Suppressor macrophage treated with lipopolysaccharide for 4 hours (primary cell): ENCODE data around the gene JKAMP.
A peak's percentile ranks its signal among the peaks of the same experiment; 100 is the strongest.
"Not testable (repeated sequence)": the region's sequence is repeated elsewhere in the genome, so short reads cannot be mapped to it uniquely, and the experiment has no call there.

Experiments used
- DNase-seq: peaks from one replicate; pipeline ENCODE4 v3.0.0-alpha.2; 2020

The JKAMP gene

GRCh38 chr14:59483819-59484638, at the start of gene JKAMP, which contains the start of gene L3HYPDH:
JKAMP (plus strand) TSS chr14:59484517; CDS start chr14:59484590, 73 bp downstream.
L3HYPDH (minus strand) TSS chr14:59484408; CDS start chr14:59484316, 92 bp downstream.
- DNase-seq: peak; percentile 98

- DNase-seq: no peak
These were observed 49.2 kb upstream of the JKAMP start for GRCh38 chr14:59435101-59435500.

- DNase-seq: peak; percentile 43
These were observed 48.3 kb upstream of the JKAMP start for GRCh38 chr14:59435987-59436386.

GRCh38 chr14:59438195-59438647, 46.1 kb upstream of the JKAMP start:
- peak; percentile 21 for DNase-seq

- DNase-seq: peak; percentile 16
These were observed 44.9 kb upstream of the JKAMP start for GRCh38 chr14:59439256-59439965.

- DNase-seq: not testable (repeated sequence)
These were observed 35.6 kb upstream of the JKAMP start for GRCh38 chr14:59448673-59449072.

GRCh38 chr14:59450716-59451115, 33.6 kb upstream of the JKAMP start:
- DNase-seq: no peak

GRCh38 chr14:59451849-59452248, 32.5 kb upstream of the JKAMP start:
- no peak for DNase-seq

GRCh38 chr14:59454139-59454538, 30.2 kb upstream of the JKAMP start:
- DNase-seq: peak; percentile 34

GRCh38 chr14:59455411-59455810, 28.9 kb upstream of the JKAMP start:
- no peak for DNase-seq

- no peak for DNase-seq
These were observed 25.8 kb upstream of the JKAMP start for GRCh38 chr14:59458486-59458885.

- no peak for DNase-seq
These were observed 23.9 kb upstream of the JKAMP start for GRCh38 chr14:59460378-59460777.

- no peak for DNase-seq
These were observed 22.4 kb upstream of the JKAMP start for GRCh38 chr14:59461891-59462290.

GRCh38 chr14:59463787-59464485, 20.4 kb upstream of the JKAMP start:
- DNase-seq: no peak

- peak; percentile 30 for DNase-seq
These were observed 19.6 kb upstream of the JKAMP start for GRCh38 chr14:59464486-59465315.

- no peak for DNase-seq
These were observed 18.8 kb upstream of the JKAMP start, which contains the start of gene GPR135 for GRCh38 chr14:59465316-59466135. GPR135 (minus strand) TSS chr14:59465380; CDS start chr14:59465226, 154 bp downstream.

GRCh38 chr14:59474172-59474571, 10.1 kb upstream of the JKAMP start:
- DNase-seq: no peak

- DNase-seq: no peak
These were observed 8.6 kb upstream of the JKAMP start for GRCh38 chr14:59475709-59476108.

GRCh38 chr14:59478540-59478939, 5.8 kb upstream of the JKAMP start:
- DNase-seq: no peak

GRCh38 chr14:59480166-59480565, 4.2 kb upstream of the JKAMP start:
- no peak for DNase-seq

- no peak for DNase-seq
These were observed 2.9 kb upstream of the JKAMP start for GRCh38 chr14:59481407-59481806.
